GM19025 (cell line): Measurements from ENCODE around the gene NUP210L.

Experiments
- ATAC-seq: cut with Tn5 transposase; IDR thresholded peaks from one replicate; pipeline ENCODE4 v1.9.1; 2021; ENCODE audit warnings: mild to moderate bottlenecking, low read depth, moderate library complexity; ENCODE audit not compliant: unreplicated experiment

NUP210L gene

DNA sequence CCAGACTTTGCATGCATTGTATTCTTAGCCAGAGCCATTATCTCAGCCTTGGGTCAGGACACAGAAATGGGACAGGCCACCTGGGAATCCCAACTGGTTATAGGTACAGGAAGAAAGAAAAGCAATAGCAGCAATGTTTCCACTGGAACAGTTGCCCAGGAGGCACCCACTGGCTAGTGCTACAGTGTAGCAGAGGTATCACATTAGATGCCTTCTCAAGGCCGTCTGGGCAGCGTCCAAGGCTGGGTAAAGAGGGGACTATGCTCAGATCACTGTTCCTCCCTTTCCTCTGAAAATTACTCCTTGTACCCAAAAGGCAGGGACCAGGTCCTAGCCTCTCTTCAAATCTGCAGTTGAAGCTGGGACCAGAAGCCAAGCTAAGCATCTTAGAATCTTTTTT is 184.5 kb downstream of the NUP210L start:
- ATAC-seq = no peak

DNA sequence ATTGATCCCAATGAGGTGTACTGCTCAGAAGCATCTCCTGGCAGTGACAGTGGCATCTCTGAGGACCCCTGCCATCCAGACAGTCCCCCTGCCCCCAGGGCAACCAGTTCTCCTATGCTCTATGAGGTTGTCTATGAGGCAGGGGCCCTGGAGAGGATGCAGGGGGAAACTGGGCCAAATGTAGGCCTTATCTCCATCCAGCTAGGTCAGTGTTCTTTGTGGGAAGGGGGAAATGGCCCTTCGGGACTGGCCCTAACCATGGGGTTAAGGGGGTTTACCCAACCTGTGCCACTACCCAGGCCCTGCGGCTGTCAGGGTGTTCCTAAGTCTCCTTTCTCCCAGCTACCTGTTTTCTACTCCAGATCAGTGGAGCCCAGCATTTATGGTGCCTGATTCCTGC is 185.9 kb downstream of the NUP210L start:
- ATAC-seq = no peak

DNA sequence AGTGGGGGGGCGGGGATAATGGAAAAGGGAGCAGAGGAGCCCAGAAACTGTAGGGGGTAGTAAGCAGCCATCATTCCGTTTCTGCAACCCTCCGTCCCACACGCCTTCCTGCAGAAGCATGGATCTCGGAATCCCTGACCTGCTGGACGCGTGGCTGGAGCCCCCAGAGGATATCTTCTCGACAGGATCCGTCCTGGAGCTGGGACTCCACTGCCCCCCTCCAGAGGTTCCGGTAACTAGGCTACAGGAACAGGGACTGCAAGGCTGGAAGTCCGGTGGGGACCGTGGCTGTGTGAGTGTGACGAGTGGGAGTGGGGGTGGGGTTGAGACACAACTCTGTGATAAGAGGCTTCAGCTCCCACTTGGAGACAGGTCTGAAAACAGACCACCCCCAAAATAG is 186.5 kb downstream of the NUP210L start:
- ATAC-seq = no peak

DNA sequence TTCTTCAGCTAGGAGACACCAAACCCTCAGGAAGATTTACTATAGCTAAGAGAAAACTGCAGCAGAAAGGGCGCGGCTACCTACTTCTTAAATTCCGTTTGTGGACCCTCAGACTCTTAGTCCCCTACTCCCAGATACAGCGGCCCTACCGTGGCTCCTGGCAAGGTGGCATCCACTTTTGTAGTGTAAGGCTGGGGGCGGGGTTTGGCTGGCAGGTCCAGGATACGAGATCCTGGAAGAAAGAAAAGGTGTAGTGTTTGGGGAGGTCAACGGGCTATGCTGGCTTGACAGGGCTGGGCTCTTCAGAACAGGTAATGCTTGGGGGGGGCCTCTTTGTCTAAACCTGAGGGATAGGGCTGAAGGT is 186.9 kb downstream of the NUP210L start:
- ATAC-seq = no peak

DNA sequence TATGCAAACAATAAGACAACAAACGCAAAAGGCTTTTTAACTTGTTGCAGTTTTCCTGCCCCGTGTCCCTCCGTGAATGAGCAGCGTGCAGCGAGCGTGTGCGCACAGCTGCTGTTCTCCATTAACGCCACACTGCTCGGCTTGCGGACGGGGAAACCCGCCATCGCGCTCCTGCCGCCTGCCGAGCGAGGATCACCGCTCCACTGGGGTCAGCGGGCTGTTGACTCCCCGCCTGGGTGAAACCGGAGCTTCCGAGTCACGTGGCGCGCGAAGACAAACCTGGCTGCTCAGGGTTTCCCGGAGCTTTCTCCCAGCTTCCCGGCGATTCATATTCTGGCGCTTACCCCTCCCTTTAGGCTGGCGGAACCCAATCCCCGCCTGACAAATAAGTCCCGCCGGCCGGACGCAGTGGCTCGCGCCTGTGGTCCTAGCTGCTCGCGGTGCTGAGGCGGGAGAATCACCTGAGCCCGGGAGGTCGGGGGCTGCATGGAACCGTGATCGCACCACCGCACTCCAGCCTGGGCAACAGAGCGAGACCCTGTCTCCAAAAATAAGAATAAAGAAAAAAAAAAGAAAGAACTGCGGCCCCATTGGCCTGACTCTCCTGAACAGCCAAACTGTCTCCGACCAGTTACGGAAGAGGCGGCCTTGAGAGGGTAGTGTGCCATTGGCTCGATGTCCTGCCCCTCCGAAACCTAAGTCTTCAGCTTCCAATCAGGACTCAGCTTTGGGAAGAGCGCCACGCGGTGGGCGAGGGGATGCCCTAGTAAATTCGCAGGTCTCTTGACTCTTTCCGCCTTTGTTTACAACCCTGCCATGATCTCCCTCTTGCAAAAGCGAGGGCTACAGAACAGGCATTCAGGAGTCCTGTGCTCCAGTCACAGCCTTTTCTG is 187.5 kb downstream of the NUP210L start, which contains the start of gene CREB3L4:
TSS of gene CREB3L4 (plus strand) at position 796 of the 893 bp plus-strand sequence. CDS start 624 bp downstream, outside the sequence.
- peak; percentile 63 for ATAC-seq

DNA sequence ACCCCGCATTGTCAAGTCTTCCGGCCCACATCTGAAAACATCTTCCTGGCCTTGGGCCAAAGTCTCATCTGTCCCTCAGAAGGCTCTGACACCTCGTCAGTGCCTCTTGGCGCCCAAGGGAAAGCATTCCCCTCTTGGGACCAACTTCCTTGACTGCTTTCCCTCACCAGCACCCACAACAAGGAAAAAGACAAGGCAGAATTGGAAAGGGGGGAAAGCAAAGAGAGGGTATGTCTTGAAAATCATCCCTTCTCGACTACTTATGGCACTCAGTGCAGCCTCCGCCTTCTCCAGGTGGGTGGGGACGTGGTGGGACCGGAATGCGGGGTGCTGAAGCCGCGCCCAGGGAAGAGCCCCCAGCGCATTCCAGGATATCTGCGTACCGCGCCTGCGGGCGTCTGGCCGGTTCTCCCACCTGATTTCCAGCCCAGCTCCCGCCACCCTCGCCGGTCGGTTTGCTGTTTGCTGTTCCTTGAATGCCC is 191.0 kb downstream of the NUP210L start:
- ATAC-seq = peak; percentile 5

DNA sequence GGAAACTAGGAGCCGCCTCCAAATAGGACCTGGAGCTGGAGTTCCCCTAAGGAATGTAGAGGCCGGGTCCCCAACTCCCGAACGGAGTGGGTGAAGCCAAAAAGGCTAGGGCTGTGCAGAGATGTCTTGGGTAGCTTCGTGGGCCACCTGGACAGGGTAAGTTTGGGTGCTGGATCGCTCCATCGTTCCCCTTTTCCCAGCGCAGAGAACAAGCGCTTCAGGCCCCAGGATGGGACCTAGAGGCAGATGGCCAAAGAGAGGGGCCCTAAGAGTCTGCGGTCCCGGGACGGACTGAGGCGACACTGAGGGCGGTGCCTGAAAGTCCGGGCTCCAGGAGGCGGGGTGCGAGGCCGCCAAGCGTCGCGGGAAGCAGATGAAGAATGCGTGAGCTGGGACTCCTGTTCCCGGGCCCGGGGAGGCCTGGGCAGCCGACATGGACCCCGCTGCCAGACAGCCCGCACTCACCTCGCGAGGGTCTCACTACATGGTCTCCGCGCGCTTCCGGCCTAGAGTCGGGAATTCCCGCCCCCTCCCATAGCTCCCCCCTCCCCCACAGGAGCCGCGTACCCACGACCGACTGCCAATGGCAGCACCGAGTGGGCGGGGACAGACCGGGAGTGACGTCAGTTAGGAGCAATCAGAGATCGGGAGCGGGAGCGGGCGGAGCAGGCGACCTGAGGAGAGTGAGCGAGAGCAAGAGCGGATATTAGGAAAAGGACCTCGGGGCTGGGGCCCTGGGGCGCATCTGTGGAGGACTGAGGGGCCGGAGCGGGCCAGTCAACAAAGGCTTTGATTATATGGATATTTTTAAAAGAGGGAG is 191.6 kb downstream of the NUP210L start, which contains the start of gene SLC39A1:
TSS of gene SLC39A1 (minus strand) at position 508 of the 820 bp plus-strand sequence. CDS start 822 bp downstream, outside the sequence.
- ATAC-seq = peak; percentile 49

DNA sequence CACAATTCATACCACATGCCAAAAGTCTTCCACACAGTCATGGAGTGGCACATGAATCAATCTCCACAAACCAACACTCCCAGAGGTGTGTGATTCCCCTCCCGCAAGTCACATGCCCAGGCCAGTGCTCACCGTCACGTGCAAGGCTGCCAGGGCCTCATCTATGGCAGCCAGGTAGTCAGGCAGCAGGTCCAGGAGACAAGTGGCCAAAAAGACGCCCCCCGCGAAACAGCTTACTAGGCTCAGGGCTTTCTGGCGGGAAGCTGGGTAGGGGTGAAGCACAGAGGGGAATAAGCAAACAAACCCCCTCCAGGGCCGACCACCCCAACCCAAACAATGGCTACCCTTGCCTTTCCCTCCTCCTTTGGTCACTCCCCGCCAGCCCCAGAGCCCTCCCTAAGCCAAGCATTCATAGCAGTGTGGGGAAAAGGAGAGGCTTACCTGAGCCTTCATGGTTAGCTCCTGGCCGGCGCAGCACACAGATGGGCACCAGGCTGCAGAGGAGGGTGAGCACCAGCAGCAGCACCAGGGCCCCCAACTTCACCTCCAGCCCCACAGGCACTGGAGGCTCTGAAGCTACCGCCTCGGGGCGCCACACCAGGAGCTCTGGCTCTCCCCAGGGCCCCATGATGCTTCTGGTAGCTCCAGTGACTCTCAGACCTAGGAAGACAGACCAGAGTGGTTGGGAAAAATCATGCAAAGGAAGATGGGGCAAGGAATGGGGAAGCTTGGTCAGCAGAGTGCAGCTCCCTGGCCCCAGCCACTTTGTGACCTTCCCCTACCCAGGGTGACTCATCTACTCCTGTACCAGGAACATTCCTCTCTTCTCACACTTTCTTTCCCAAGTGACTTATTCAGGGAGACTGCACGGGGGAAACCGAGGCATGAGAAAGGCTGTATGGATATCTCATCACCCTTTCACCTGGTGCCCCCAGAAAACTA is 192.5 kb downstream of the NUP210L start:
- no peak for ATAC-seq

DNA sequence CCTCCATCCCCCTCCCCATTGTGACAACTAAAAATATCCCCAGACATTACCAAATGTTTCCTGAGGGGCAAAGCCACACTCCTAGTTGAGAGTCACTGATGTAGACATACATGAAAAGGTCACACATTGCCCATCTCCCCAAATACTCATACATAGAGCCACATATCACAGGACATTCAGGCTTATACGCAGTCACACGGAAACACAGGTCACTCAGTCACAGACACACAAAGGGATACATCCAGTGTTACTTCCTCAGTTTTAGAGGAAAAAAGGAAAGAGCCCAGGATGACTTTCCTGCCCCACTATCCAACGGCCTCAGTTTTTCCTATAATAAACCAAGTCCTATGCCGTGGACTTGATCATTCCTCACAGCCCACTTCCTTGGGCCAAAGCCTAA is 193.5 kb downstream of the NUP210L start:
- ATAC-seq = no peak

DNA sequence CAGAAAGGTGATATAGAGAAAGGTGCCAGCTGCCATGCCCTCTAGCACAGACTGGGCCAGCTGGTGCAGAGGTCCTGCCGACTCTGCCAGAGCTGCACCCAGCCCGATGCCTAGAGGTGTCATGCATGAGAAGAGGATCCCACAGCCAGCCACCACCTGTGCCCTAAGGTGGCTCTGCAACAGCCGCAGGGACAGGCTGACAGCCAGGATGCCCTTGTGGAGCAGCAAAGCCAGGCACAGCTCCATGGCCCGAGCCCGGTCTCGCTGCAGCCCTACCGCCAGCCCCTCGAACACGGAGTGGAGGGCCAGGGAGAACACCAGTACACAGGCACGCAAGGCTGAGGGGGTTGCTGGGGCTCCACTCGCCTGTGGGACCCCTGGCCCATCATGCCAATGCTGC is 194.7 kb downstream of the NUP210L start:
- no peak for ATAC-seq

DNA sequence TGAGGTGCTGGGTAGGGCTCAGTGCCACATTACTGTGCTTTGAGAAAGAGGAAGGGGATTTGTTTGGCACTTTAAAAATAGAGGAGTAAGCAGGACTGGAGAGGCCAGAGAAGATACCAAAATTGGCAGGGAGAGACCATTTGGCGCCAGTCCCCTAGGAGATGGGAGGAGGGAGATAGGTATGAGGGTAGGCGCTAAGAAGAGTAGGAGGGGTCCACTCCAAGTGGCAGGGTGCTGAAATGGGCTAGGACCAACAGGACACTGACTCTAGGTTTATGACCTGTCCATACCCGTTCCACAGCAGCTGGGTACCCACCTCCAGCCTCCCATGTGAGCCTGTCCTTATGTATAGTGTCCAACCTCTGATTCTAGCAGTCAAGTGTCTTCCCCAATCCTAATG is 195.4 kb downstream of the NUP210L start:
- no peak for ATAC-seq

DNA sequence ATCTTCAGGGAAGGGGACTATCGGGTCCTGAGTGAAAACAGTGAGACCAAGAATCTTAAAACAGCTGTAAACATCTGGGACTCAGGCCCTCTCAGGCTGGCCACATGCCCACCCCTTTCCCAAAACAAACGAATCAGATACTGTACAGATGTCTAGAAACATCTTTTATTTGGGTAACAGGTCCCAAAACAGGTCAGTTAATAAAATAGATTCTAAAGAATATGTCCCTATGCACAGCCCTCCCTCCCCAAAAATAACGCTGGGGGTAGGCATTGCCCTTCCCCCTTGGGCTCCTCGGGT is 196.0 kb downstream of the NUP210L start:
- ATAC-seq = no peak

DNA sequence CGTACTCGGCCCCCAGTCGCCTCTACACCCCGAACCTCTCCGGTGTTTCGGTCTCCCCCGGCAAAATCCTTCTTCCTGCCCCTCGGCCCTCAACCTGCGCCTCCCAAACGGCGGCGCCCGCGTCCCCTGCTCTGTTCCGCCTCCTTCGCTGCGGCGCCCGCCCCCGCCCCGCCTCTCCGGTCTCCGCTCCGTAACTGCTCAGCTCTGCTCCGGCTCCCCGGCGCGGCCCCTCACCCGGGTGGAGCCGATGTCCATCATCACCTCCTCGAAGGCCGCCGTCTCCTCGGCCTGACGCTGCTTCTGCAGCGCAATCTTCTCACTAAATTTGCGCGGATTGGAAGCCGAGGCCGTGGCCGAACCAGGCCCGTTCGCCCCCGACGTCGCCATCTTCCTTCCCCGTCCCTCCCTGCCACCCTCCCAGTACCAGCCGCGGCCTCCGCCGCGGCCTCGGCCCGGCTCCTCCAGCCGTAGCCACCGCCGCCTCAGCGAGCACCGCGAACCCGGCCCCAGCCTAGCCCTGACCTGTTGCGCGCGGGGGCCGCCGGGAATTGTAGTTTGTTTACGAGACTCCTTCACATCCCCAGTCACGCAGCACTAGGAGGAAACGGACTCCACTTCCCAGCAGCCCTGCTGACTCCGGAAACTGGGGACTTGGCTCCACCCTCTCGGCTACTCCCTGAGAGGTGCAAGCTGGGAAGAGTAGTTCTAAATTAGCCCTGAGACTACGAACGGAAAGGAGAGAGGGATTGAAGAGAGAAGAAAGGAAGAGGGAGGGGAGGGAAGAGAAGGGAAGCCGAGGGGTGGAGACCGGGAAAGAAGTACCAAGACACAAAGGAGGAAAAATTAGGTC is 196.5 kb downstream of the NUP210L start, which contains the start of gene CRTC2:
TSS of gene CRTC2 (minus strand) at position 502 of the 850 bp plus-strand sequence. CDS start at position 387, 115 bp downstream.
- peak; percentile 76 for ATAC-seq

DNA sequence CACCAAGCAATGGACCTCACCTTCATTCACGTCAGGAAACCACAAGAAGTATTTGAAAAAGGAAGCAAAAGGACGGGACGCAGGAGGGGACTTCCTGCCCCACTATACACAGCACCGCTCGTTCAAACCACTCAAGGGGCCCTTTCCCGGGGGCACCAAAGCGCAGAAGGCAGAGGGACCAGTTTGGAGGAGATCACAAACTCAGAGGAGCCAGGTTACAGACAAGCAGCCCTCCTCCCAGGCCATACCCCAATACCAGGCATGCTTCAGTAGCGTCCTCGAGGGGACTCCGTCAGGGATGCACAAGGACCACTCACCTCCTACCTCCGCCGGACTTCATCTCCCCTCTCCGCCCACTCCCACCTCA is 197.1 kb downstream of the NUP210L start:
- ATAC-seq = no peak

DNA sequence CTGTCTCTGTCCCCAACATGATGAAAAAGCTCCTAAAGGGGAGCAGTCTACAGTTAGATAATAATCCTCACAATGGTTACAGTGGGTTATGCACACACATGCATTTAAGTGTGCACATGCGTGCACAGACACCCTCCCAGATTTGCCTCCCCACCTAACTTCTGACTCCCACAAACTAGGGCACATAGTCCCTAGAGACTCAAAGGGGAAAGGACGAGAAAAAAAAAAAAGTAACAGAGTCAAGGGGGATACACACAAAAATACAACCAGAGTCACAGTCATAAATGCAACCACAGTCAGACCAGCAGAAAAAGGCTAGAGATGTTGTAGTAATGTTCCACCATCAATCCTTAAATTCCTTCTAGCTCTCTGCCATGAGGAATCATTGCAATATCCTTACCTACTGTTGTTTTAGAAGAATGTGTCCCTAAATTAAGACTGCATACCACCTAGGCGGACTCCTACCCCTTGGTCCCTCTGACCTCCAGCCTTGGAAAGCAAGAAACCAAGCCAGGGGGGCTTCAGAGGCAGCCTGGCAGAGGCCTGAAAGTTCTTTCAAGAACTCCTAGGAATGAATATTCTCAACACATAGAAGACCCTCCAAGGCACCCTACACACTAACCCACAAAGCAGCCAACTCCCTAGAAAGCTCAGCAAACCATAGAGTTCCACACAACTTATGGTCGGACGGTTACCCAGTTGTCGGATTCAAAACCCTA is 197.7 kb downstream of the NUP210L start:
- ATAC-seq = no peak

DNA sequence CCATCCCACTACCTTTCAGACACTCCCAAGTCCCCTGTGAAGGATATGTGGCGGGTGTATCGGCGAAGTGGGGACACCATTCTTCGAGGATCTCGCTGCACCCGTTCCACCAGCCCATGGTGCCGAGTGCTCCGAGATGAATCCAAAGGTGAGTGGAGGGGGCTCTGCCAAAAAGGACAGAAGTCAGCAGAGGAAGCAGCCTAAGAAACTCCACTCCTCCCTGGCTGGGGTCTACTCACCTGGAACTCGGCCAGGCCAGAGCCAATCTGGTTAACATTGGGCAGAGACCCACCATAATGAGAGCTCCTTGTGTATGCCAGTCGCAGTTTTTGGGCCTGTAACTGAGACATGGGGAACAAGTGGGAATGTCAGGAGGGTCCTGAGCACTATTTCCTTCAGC is 200.0 kb downstream of the NUP210L start:
- ATAC-seq = no peak

DNA sequence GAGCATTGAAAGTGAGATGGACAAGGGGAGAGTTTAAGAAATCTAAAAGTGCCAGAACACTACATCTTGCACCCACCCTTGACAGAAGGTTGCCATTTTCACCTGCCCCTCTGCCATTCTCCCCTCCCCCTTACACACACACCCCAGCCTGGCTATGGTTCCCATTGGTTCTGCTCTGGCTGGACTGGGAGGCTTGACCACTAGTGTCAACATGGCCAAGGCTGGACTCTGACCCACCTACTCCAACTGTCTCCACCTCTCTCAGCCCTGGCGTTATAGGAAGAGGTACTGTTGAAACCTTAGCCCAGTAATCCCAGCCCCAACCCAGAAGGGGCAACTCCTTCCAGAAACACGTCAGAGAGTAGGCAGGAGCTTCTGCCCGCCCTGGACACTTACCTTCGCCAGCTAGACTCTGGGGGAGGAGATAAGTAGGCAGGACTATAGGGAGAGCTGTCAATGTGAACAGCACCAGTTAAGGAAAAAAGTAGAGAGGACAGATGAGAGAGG is 201.0 kb downstream of the NUP210L start:
- no peak for ATAC-seq

DNA sequence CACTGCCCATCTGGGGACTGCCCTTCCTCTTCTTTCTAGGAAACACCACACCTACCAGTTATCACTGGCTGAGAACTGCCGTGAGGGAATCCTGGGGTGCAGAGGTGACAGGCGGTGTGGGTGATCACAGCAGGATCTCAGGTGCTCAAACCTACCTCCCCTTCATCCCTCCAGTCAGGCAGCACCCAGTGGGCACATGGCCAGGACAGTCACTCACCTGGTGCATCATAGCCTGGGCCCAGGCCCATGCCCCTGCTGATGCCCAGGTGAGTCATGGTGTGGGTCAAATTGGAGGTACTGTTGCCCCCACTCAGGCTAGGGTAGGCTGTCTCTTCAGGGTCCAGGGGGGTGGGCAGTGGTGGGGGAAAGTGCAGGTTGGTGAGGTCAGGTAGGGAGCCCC is 203.1 kb downstream of the NUP210L start:
- ATAC-seq = no peak

DNA sequence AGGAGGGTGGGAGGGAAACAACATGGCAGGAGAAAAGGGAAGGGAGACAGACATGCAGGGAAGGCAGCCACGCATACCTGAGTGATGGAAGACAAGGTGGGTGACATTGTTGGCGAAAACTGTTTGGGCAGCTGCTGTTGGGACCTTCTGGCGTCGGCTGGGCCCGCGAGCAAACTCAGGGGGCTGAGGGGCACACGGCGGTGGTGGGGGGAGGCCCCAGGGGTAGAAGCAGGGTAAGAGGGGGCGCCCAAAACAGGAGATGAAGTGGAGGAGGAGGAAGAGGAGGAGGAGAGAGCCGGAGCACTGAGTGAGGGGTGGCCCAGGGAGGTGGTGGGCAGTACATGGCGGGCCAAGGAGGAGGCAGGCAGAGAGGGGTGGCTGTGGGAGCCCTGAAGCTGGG is 203.7 kb downstream of the NUP210L start:
- no peak for ATAC-seq
